ENCODE data around the gene MARCHF4.

Gene MARCHF4, protein sequence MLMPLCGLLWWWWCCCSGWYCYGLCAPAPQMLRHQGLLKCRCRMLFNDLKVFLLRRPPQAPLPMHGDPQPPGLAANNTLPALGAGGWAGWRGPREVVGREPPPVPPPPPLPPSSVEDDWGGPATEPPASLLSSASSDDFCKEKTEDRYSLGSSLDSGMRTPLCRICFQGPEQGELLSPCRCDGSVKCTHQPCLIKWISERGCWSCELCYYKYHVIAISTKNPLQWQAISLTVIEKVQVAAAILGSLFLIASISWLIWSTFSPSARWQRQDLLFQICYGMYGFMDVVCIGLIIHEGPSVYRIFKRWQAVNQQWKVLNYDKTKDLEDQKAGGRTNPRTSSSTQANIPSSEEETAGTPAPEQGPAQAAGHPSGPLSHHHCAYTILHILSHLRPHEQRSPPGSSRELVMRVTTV

DNA sequence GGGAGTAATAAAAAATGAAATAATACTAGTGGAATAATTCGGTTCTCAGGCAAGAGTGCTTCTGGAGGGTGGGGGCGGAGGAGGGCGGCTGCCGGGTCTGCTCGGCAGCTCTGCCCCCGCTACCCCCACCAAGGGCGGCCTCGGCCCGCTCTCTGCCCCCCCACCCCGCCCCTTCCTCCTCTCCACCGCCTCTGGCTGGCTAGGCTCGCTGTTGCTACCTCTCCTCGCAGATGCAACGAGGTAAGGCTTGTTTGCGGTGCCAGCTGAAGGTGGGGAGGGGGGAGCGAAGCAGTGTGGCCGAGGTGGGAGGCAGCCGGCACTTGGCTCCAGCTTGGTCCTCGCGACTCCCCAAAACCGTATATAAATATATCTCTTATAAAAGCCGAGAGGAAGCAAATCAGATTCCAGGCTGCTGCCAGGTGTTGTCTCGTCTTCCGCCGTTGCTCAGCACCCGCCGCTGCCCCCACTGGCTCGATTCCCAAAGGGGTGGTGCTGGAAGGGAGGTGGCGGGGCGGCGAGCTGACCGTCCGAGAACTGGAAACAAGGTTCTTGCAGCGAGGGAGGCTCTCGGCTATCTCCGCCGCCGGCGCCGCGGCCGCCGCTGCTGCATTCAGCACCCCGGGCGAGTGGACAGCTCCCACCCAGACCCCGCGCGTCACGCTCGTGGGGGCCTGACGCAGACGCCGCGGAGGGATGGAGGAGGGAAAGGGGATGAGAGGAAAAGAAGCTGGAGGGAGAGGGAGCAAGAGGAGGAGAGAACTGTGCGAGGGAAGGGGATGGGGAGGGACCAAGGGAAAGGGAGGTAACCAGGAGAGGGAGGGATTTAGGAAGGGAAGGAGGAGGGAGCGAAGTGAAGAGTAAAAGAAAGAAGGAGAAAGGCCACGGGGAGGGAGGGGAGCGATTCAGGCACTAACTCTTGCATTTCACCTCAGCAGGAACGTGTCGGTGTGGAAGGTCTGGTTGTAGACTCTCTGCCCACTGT lies at the start of gene MARCHF4:
MARCHF4 (minus strand) TSS at position 763 of the 982 bp plus-strand sequence. CDS start 2,223 bp downstream, outside the sequence.
- peak; percentile 66 for DNase-seq

DNA sequence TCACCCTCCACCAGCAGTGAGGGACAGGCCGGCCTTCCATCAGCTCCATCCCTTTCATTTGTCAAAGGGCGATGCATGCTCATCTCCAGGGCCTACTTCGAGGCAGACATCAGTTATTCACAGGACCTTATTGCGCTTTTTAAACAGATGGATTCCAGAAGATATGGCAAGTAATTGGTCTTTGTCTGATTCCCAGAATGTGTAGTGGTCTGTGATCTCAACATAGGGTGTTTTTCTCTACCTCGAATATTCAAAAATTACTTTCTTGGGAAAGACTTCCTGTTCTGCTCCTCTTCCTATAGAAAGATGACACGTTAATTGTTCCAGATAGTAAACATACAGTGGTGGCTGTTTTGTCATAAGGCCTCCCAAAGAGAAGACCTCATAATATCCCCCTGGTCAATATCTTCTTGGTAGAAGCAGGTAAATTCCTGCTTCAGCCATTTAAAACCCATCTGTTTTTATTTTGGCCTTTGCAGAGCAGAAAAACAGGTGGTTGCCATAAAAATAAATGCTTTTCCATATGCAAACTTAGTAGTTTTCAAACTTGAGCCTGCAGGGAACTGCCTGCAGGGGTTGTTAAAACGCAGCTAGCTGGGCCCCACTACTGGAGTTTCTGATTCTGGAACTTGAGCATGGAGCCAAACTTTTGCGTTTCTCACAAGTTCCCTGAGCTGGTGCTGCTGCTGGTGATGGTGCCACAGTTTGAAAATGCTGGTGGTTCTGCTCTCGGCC lies 48.3 kb upstream of the MARCHF4 start:
- no peak for DNase-seq

DNA sequence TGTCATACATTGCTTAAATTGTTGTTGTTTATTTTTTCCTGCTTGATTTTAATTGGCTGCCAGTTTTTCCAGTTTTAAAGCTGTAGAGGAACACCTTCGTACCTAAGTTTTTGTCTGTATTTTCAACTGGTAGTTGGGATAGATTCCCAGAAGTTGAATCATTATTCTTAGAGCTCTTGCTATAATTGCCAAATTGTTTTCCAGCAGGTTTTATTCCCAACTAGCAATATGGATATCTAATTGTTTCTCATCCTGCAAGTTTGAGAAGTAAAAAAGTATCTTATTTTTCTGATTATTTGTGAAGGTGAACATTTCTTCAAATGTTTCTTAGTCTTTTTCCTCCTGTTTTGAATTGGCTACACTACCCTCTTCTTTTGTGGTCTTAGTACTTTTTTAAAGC lies 46.7 kb upstream of the MARCHF4 start:
- DNase-seq: no peak

DNA sequence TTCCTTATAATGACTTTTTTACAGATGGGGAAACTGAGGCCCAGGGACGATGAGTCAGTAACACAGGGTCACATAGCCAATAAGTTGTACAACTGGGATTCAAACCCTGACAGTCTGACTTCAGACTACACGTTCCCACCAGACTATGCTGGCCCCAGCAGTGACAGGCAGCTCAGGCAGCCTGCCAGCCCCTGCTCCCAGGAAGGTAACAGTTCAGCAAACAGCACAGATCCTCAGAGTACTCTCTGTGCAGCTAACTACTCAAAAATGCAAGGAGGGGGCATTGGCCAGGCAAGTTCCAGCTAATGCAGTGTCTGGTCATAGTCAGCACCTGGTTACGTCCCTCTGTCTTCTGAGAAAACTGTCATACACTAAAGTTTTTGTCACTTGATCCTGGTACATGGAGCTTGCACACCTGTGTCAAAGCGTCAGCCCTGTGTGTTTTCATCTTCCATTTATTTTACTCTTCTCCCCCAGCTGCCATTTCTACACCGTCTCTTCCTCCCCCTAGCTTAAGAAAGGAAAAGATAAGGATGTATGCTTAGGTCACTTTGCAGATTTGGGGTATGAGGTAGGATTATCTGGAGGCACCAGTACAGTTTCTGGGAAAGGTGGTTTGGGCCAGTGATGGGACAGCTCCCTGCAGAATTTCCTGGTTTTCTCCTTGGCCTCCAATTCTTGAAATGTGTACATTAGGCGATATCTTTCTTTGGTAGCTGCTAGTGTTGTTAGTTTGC lies 44.5 kb upstream of the MARCHF4 start:
- peak; percentile 76 for DNase-seq

DNA sequence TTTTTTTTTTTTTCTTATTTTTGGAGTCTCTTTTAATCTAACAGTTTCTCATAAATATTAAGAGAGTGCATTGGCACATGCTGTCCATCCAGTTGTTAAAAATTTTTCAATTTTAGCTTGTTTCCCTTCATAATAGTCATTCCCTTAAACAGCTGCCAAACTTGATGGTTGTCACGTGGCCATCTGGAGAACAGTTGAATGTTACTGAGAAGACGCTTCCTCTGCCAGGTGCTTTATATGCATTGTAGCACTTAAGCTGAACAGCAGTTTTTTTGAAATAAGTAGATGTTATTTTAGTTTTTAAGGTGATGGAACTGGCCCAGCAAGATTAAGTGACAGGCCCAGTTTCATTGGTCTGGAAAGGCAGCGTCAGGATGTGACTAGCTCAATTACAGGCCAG lies 43.3 kb upstream of the MARCHF4 start:
- no peak for DNase-seq

DNA sequence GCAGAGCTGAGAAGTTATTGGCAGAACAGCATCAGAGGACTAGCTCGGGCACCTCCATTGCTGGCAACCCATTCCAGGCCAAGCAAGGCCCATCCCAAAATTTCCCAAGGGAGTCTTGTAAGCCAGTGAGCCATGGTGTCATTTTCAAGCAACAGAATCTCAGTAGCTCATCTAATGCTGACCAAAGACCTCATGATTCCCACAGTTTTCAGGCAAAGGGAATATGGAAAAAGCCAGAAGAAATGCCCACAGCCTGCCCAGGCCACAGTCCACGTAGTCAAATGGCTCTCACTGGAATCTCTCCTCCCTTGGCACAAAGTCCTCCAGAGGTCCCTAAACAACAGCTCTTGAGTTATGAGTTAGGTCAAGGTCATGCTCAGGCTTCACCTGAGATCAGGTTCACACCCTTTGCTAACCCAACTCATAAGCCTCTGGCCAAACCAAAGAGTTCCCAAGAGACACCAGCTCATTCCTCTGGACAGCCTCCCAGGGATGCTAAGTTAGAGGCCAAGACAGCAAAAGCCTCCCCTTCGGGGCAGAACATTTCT lies 42.6 kb upstream of the MARCHF4 start:
- no peak for DNase-seq

DNA sequence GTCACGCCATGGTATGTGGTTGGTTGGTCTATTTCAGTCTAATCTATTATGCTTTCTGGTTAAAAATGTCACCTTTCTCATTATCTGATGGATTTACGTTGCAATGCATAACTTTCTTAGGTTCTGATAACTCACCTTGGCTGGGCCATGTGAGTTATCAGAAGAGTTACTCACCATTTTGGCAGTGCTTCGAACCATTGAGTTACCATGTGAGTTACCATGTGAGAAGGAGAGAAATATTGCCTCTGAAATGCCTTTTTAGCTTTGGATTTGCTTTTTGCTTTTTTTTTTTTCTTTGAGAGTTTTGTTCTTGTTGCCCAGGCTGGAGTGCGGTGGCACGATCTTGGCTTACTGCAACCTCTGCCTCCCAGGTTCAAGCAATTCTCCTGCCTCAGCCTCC lies 41.6 kb upstream of the MARCHF4 start:
- no peak for DNase-seq

DNA sequence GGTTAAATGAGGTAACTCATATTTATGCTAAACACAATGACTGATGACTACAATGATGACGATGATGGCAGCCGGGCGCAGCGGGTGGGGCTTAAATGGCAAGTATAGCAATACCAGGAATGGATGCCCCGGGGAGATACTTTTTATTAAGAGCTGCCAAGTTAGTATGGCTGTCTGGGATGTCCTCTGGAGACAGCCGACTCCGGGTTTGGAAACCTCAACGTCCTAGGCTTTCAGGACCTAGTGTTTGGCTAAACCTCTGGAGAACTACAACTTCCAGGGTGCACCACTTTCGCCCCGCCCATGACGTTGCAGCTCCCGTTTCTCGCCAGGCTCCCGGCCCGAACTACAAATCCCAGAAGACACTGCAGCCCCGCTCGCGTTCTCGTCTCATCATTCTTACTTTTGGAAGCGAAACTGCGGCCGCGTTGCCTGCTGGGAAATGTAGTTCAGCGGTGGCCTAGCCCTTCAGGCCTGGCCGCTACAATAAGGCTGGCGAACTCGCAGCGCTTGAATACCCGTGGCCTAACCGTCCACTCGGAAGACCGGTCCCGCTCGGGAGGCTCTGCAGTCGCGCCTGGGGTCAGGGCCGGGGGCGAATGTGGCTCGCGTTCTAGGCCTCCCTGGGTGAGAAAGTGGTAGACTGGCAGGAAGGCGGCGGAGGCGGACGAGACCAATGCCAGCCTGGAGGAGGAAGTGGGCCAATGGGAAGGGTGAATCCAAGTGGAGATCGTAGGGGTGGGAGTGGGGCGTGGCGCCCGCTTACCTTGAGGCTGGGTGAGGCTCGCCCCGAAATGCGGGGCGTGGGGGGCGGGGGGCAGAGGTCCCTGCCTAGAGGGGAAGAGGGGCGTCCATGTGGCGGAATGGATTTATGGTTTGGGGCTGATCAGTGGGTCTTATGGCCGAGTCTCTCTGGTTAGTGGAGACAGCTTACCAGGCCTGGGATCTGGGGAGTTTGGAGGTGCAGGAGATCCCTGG lies 40.0 kb upstream of the MARCHF4 start, which contains the start of gene SMARCAL1:
SMARCAL1 (plus strand) TSS at position 463 of the 978 bp plus-strand sequence. CDS start 2,221 bp downstream, outside the sequence.
- DNase-seq: peak; percentile 99

DNA sequence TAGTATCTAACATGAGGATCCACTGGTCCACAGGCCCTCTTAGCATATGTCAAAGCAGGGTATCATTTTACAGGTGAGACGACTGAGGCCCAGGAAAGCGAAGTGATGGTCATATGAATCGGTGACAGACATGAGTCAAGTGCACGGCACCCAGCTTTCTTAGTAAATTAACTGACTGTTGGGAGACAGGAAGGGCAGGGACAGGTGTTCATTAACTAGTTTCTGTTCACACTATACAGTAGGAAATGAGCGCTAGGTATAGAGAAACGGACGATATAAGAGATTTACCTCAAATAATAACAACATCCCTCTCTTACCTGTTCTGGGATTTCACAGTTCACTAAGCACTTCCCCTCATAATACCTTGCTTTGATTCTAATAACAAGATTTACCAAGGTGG lies 38.3 kb upstream of the MARCHF4 start:
- no peak for DNase-seq

DNA sequence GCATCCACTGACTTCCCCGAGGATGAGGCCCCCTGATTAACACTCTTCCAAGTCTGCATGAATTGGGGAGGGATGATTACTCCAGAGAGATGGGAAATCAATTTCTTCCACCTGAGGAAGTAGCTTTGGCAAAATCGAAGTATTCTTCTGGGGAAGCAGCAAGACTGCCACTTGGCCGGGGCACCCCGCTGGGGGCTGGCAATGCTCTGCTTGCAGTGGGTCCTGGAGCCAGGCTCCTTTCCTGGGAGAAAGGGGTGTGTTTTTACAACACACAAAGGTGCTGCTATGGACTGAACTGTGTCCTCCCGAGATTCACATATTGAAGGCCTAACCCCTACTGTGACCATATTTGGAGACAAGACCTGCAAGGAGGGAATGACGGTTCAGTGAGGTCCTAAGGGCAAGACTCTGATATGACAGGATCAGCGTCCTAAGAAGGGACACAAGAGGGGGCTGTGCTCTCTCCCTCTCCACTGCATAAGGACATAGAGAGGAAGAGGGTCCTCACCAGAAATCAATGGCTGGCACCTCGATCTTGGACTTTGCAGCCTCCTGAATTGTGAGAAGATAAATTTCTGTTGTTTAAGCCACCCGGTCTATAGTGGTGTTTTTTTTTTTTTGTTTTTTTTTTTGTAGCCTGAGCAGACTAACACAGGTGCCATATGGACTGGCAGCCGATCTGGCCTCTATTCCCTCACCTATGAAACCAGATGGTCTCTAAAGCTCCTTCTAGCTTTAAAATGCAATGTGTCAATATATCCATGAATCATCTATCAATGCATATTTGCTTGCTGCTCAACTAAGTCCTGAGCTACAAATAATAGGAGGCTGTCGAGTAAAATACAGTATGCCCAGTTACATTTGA lies 36.4 kb upstream of the MARCHF4 start:
- DNase-seq: peak; percentile 37

DNA sequence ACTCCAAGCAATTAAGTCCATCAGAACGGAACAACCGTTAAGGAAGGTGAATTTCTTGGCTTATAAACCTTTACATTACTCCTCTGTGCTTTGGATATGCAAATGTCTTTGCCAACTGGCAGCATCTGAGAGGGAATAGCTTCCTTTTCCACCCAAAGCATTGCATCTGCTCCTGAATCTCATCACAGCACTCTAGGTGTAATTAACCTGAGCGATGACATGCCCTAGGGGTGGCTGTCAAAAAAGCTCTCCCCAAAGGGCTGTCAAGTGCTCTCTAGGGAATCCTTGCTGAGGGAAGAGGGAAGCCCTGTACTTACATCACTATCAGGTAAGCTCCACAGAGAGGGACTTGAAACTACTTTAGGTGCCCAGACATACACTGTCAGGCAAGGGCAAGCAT lies 34.5 kb upstream of the MARCHF4 start:
- DNase-seq: no peak

DNA sequence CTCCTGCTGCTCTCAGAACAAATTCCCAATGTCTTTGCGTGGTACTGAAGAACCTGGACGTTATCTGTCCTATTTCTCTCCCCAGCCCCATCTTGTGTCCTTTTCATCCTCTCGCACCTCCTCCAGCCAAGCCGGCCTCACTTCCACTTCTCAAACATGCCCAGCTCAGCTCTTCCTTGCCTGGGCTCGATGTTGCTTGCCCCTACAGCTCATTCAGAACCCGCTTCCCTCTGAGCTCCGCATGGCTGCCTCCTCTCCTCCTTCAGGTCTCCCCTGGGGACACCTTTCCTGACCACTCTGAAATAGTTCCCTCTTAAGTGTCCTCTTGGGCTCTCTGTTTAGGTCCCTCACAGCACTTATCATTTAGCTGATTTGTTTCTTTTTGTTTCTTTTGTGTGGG lies 33.3 kb upstream of the MARCHF4 start:
- no peak for DNase-seq

DNA sequence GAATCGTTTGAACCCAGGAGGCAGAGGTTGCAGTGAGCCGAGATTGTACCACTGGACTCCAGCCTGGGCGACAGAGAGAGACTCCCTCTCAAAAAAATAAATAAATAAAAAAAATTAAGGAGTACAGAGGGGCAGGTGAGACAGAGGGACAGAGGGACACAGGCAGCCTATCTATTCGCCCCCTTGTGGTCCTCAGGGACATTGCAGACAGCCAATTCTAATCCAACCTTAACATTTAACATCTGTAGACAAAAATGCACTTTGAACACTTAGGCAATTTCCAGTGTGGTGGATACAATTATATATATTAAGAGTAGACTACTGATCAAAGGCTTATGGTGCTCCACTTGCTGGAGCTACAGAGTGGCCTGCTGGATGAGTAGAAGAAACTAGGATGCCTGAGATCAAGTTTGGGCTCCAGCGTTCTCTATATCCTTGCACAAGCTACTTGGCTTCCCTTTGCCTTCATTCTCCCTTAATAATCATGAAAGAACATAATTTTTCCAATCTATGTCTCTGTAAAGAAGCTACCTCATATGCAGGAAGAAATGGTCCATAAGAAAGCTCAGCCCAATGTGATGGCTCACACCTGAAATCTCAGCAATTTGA lies 31.8 kb upstream of the MARCHF4 start:
- peak; percentile 66 for DNase-seq

DNA sequence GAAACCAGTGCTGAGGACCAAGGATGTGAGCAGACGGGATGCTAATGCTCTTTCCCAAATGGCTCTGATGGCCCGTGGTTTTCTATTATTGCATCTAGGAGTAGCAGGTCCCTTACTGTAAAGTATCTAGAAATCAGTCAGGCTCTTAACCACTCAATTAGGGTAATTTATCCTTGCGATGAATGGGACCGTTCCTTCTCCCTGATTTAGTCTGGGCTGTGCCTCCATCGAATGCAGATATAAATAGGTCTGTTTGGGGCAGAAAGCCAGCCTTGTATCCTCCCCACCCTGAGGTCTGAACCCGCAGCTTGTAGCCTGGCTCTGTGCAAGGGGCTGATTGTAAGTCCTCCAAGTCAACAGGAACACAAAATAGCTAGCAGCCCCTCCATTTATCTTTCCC lies 30.5 kb upstream of the MARCHF4 start:
- no peak for DNase-seq

DNA sequence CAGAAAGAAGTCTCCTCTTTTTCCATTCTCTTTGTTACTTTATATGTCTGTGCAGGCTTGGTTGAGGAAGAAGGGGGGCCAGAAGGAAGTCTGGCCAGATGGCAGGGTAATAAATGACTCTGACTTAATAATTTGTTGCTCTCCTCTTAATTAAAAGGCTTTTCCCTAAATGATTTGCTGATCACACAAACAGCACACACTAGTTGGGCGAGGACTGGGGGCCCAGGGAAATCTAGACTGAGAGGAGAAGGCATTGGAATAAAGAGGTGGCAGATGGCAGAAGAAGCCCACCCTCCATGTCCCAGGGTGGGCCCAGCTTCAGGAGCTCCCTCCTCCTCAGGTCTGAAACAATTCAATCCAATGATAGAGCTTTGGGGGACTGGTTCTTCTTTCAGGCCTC lies 27.3 kb upstream of the MARCHF4 start:
- no peak for DNase-seq

DNA sequence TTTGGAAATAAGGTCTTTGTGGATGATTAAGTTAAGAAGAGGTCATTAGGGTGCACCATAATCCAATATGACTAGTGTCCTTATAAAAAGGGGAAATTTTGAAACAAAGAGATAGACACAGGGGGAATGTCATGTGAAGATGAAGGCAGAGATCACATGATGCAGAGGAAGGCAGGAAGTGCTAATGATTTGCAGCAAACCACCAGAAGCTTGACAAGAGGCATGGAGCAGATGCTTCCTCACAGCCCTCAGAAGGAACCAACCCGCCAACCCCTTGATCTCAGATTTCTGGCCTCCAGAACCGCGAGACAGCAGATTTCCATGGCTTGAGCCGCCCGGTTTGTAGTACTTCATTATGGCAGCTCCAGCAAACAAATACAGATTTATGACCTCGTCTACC lies 22.6 kb upstream of the MARCHF4 start:
- peak; percentile 33 for DNase-seq

DNA sequence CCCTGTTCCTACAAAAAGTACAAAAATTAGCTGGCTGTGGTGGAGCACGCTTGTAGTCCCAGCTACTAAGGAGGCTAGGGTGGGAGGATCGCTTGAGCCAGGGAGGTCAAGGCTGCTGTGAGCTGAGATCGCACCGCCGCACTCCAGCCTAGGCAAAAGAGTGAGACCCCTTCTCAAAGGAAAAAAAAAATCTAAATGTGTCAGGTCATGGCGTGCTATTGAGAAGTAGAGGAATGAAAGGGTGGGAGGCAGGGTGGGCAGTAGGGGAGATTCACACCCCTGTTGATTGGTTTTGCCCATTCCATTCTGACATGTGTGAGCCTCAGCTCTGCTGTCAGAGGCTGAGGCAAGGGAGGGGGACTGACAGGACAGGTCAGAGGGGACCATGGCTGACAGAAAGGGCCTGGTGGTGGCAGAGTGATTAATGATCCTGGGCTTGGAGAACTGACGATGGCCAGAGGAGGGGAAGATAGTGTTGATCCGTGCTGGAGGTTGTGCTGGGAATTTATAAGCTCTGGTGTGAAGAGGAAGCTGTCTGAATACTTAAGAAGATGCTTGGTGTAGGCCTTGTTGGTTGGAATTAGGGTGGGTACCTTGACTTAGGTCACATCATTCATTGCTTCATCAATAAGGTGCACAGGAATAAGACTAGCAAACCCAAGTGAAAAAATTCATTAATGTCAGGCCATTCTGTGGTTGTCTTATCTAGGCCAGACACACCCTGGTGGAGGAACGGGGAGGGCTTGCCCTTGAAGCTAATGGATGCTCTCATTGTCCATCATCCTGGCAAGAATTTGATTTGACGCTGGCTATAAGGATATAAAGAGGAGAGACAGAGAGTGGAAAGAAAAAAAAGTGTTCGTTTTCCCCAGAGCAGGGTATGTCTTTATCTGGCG lies 20.9 kb upstream of the MARCHF4 start:
- peak; percentile 86 for DNase-seq

DNA sequence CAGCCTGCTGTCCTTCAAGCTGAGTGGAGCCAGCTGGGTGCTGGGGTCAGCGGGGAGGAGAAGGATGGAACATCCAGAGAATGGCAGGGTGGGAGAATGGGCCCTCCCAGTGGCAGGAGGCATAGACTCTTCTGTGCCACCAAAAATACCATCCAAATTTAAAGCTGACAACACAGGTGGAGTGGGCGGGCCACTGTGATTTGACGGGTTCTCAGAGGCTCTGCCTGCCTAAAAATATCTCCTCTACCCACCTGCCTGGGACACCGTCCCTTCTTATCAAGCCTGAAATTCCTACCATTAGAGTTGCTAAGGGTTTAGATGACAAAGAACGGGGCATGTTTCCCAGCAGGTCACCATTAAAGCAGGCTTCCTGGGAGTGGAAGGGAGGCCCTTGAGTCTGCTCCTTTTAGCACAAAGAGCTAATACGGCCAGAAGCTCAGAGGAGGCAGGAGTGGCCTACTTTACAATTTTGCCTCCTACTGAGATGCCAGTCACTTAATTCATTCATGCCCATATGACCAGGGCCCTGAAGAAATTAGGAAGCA lies 19.8 kb upstream of the MARCHF4 start:
- DNase-seq: no peak

All from OCI-M1 (cell line).